SK-N-SH (cell line): ENCODE data around the gene SAMD14. TPM values are rescaled to one million over a fixed set of nuclear protein-coding genes. Genes with fewer than 3 reads are reported as not detected.

Experiments used
- CTCF ChIA-PET: fragments of 300-600, 350-600 bp; formaldehyde crosslinking; extraction: SDS; loops from one replicate; lab custom pipeline; 2021; lab: Yijun Ruan, JAX
- POLR2A ChIA-PET: fragments of 350-600 bp; sonication (Branson Sonifier 250); formaldehyde crosslinking; extraction: SDS; loops from one replicate; lab custom pipeline; 2020; ENCODE audit warnings: antibody characterized with exemption, inconsistent platforms; lab: Yijun Ruan, JAX
- DNase-seq: peaks from one replicate; pipeline ENCODE4 v3.0.0; 2012
- H2AFZ ChIP-seq: fragments of 200-600 bp; sonication (generic); 2 replicates; pipeline ENCODE4 v1.8.1; 2016; ENCODE audit warnings: antibody characterized with exemption, mild to moderate bottlenecking, low read depth
- H3F3A ChIP-seq: fragments of 200-600 bp; sonication (generic); replicated peaks from 2 replicates; pipeline ENCODE3; 2016; ENCODE audit warnings: antibody characterized with exemption, mild to moderate bottlenecking; ENCODE audit not compliant: insufficient read depth
- H3K27ac ChIP-seq, 2 experiments: fragments of 200-500 bp in 1 of 2; fragments of 200-600 bp in 1 of 2; sonication (Bioruptor generic) in 1 of 2; sonication (generic), shearing (Covaris generic) in 1 of 2; 2 replicates each; pipeline versions ENCODE4 v1.5.1 to v1.6.1; 2014 to 2016; ENCODE audit warnings: low read depth in 2 of 2, inconsistent platforms in 1 of 2, low read length in 1 of 2, mild to moderate bottlenecking in 1 of 2, mixed read lengths in 1 of 2
- H3K27me3 ChIP-seq: fragments of 200-600 bp; sonication (generic), shearing (Covaris generic); 2 replicates; pipeline ENCODE4 v1.6.1; 2016; ENCODE audit warnings: mixed run types; ENCODE audit not compliant: insufficient read depth
- H3K36me3 ChIP-seq, 2 experiments: fragments of 200-500 bp in 1 of 2; fragments of 200-600 bp in 1 of 2; sonication (Bioruptor generic) in 1 of 2; sonication (generic) in 1 of 2; replicated peaks in 1 of 2; 2 replicates each; pipeline versions ENCODE3 to v1.5.1; 2014 to 2016; ENCODE audit warnings: low read length in 1 of 2, mild to moderate bottlenecking in 1 of 2; ENCODE audit not compliant: insufficient read depth in 2 of 2, control insufficient read depth in 1 of 2
- H3K4me1 ChIP-seq, 2 experiments: fragments of 200-500 bp in 1 of 2; fragments of 200-600 bp in 1 of 2; sonication (Bioruptor generic) in 1 of 2; sonication (generic), shearing (Covaris generic) in 1 of 2; 2 replicates each; pipeline versions ENCODE4 v1.5.1 to v1.6.1; 2014 to 2016; ENCODE audit warnings: low read depth in 1 of 2, low read length in 1 of 2, mixed run types in 1 of 2; ENCODE audit not compliant: insufficient read depth in 2 of 2, control insufficient read depth in 1 of 2
- H3K4me2 ChIP-seq: fragments of 200-600 bp; sonication (generic), shearing (Covaris generic); 2 replicates; pipeline ENCODE4 v1.6.1; 2017; ENCODE audit warnings: mixed run types
- H3K4me3 ChIP-seq, 2 experiments: fragments of 200-500 bp in 1 of 2; fragments of 200-600 bp in 1 of 2; sonication (Bioruptor generic) in 1 of 2; sonication (generic), shearing (Covaris generic) in 1 of 2; 2 replicates each; pipeline versions ENCODE4 v1.5.1 to v1.8.1; 2014 to 2016; ENCODE audit warnings: low read depth in 2 of 2, inconsistent platforms in 1 of 2, low read length in 1 of 2, mild to moderate bottlenecking in 1 of 2, mixed read lengths in 1 of 2, moderate library complexity in 1 of 2
- H3K79me2 ChIP-seq: fragments of 200-600 bp; sonication (generic); 2 replicates; pipeline ENCODE4 v1.8.1; 2017; ENCODE audit warnings: mild to moderate bottlenecking; ENCODE audit not compliant: insufficient read depth
- H3K9ac ChIP-seq: fragments of 200-600 bp; sonication (generic); 2 replicates; pipeline ENCODE4 v1.6.1; 2017; ENCODE audit warnings: mixed run types
- H3K9me2 ChIP-seq: fragments of 200-600 bp; sonication (generic); 2 replicates; pipeline ENCODE4 v1.6.1; 2017; ENCODE audit warnings: mixed run types
- H3K9me3 ChIP-seq: fragments of 200-600 bp; sonication (generic); 2 replicates; pipeline ENCODE4 v1.6.1; 2017; ENCODE audit warnings: mixed run types, mild to moderate bottlenecking, moderate library complexity
- H4K20me1 ChIP-seq: fragments of 200-600 bp; sonication (generic); 2 replicates; pipeline ENCODE4 v1.6.1; 2017; ENCODE audit warnings: mild to moderate bottlenecking, mixed run types; ENCODE audit not compliant: insufficient read depth
- ELF1 ChIP-seq: IDR thresholded peaks from 2 replicates; pipeline ENCODE4 v1.4.0; 2012
- FOSL2 ChIP-seq: IDR thresholded peaks from 2 replicates; pipeline ENCODE4 v1.4.0; 2012; ENCODE audit warnings: low read depth, mild to moderate bottlenecking, moderate library complexity, borderline replicate concordance
- GATA2 ChIP-seq: sonication (generic); formaldehyde crosslinking; IDR thresholded peaks from 2 replicates; pipeline ENCODE4 v1.5.0; 2020; ENCODE audit warnings: mild to moderate bottlenecking, missing genetic modification reagents
- MXI1 ChIP-seq: IDR thresholded peaks from 2 replicates; pipeline ENCODE4 v1.6.1; 2012; ENCODE audit warnings: mild to moderate bottlenecking, low read depth, low read length, improper control_type of control experiment
- NFIC ChIP-seq: IDR thresholded peaks from 2 replicates; pipeline ENCODE4 v1.4.0; 2012; ENCODE audit warnings: borderline replicate concordance
- NRF1 ChIP-seq: IDR thresholded peaks from 2 replicates; pipeline ENCODE4 v1.6.1; 2012; ENCODE audit warnings: low read depth, mild to moderate bottlenecking, low read length
- POLR2AphosphoS5 ChIP-seq: IDR thresholded peaks from 2 replicates; pipeline ENCODE4 v1.6.1; 2012; ENCODE audit warnings: low read depth, low read length
- RAD21 ChIP-seq: IDR thresholded peaks from 2 replicates; pipeline ENCODE4 v1.6.1; 2012; ENCODE audit warnings: mild to moderate bottlenecking, low read length
- TEAD4 ChIP-seq: IDR thresholded peaks from 2 replicates; pipeline ENCODE4 v1.4.0; 2012; ENCODE audit warnings: mild to moderate bottlenecking, borderline replicate concordance; ENCODE audit not compliant: insufficient read depth
- WGBS: methylation state at CpG from one replicate; pipeline ENCODE4 v1.1.6; 2017; ENCODE audit warnings: low lambda C conversion rate; 5-methylcytosine and 5-hydroxymethylcytosine counted together
- polyA plus RNA-seq, 3 experiments: library from polyadenylated mRNA; depleted of rRNA; stranded (reverse); fragments of >200 nt; gene quantifications; 2 replicates each; pipeline ENCODE4 v1.2.3, GENCODE V29; 2012
- TF ChIP-seq, protein P1 (sequence below): IDR thresholded peaks from 2 replicates; pipeline ENCODE4 v1.6.1; 2012; ENCODE audit warnings: mild to moderate bottlenecking, low read depth, low read length, moderate library complexity
- TF ChIP-seq, protein P2 (sequence below): IDR thresholded peaks from 2 replicates; pipeline ENCODE4 v1.4.0; 2012; ENCODE audit warnings: low read depth
- TF ChIP-seq, protein P3 (sequence below): IDR thresholded peaks from 2 replicates; pipeline ENCODE4 v1.4.0; 2012; ENCODE audit warnings: low read depth, borderline replicate concordance

The SAMD14 gene
- polyA plus RNA-seq, 1 of the 3 experiments (the other 2 are of a cell fraction): 3.4 TPM

DNA sequence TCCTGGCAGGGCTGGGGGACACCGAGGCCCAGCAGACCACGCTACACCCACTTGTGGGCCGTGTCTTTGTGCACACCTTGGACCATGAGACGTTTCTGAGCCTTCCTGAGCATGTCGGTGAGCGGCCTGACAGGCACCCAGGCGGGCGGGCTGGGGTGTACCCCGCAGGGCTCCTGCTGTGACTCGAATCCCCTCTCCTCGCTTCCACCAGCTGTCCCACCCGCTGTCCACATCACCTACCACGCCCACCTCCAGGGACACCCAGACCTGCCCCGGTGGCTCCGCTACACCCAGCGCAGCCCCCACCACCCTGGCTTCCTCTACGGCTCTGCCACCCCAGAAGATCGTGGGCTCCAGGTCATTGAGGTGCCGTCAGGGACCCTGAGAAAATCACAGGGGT is 37.4 kb upstream of the SAMD14 start:
- Histone ChIP-seq H3K4me1 (peaks cover 0 to 9% of the 10 kb centered on the region in 2 experiments; a peak in 1 of 4 replicates), H3K27me3 (no peaks in the 10 kb centered on the region), H3F3A (peaks cover under 1% of the 10 kb centered on the region), H3K36me3 (no peaks in the 10 kb centered on the region), H3K79me2 (no peaks in the 10 kb centered on the region), H4K20me1 (no peaks in the 10 kb centered on the region), H3K4me2 (no peak overlapping the region), H3K4me3 (no peak overlapping the region), H3K9me3 (no peaks in the 10 kb centered on the region), H3K9ac (no peak overlapping the region), H3K9me2 (no peaks in the 10 kb centered on the region), H3K27ac (no peak overlapping the region), H2AFZ (no peak overlapping the region)
- no peak for DNase-seq
- ChIA-PET CTCF (interaction anchor here (1.9 to 17.0 kb wide), 10 partner anchors 11 to 131 kb away, joined by 5 to 517 read pairs (median 59); partner anchors contain the start of genes COL1A1, PDK2, PPP1R9B and TMEM92), POLR2A (interaction anchor here (1.1 kb wide), 1 partner anchor 116 kb away, joined by 3 read pairs; no protein-coding TSS in a partner anchor)
- 88% methylated on average over 19 of the region's 19 CpGs for WGBS
- no peak for TF ChIP-seq ELF1
- no peak for TF ChIP-seq GATA2 (CRISPR knock-in tag)
- TF ChIP-seq NFIC: no peak
- no peak for TF ChIP-seq TEAD4
- no peak for TF ChIP-seq POLR2AphosphoS5
- no peak for TF ChIP-seq FOSL2
- TF ChIP-seq, protein P1, sequence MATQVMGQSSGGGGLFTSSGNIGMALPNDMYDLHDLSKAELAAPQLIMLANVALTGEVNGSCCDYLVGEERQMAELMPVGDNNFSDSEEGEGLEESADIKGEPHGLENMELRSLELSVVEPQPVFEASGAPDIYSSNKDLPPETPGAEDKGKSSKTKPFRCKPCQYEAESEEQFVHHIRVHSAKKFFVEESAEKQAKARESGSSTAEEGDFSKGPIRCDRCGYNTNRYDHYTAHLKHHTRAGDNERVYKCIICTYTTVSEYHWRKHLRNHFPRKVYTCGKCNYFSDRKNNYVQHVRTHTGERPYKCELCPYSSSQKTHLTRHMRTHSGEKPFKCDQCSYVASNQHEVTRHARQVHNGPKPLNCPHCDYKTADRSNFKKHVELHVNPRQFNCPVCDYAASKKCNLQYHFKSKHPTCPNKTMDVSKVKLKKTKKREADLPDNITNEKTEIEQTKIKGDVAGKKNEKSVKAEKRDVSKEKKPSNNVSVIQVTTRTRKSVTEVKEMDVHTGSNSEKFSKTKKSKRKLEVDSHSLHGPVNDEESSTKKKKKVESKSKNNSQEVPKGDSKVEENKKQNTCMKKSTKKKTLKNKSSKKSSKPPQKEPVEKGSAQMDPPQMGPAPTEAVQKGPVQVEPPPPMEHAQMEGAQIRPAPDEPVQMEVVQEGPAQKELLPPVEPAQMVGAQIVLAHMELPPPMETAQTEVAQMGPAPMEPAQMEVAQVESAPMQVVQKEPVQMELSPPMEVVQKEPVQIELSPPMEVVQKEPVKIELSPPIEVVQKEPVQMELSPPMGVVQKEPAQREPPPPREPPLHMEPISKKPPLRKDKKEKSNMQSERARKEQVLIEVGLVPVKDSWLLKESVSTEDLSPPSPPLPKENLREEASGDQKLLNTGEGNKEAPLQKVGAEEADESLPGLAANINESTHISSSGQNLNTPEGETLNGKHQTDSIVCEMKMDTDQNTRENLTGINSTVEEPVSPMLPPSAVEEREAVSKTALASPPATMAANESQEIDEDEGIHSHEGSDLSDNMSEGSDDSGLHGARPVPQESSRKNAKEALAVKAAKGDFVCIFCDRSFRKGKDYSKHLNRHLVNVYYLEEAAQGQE: no peak
- TF ChIP-seq, protein P2, sequence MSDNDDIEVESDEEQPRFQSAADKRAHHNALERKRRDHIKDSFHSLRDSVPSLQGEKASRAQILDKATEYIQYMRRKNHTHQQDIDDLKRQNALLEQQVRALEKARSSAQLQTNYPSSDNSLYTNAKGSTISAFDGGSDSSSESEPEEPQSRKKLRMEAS: no peak
- TF ChIP-seq, protein P3, sequence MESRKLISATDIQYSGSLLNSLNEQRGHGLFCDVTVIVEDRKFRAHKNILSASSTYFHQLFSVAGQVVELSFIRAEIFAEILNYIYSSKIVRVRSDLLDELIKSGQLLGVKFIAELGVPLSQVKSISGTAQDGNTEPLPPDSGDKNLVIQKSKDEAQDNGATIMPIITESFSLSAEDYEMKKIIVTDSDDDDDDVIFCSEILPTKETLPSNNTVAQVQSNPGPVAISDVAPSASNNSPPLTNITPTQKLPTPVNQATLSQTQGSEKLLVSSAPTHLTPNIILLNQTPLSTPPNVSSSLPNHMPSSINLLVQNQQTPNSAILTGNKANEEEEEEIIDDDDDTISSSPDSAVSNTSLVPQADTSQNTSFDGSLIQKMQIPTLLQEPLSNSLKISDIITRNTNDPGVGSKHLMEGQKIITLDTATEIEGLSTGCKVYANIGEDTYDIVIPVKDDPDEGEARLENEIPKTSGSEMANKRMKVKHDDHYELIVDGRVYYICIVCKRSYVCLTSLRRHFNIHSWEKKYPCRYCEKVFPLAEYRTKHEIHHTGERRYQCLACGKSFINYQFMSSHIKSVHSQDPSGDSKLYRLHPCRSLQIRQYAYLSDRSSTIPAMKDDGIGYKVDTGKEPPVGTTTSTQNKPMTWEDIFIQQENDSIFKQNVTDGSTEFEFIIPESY: no peak
- TF ChIP-seq MXI1: no peak
- no peak for TF ChIP-seq NRF1
- TF ChIP-seq RAD21: no peak
